Measurements from ENCODE around the gene LUZP1. TPM values are rescaled to one million over a fixed set of nuclear protein-coding genes. Genes with fewer than 3 reads are reported as not detected.

The LUZP1 gene
- total and polyA plus RNA-seq, 7 donors, result 1.5 to 13.4 (median 7.4) TPM

GRCh38 chr1:23198373-23198772 is 29.7 kb upstream of the LUZP1 start:
- intact Hi-C loops (cut with DNase I), result loop anchor here in 1 of 2 donors (5.0 kb wide), 1 partner anchor 479 kb away; no protein-coding TSS in a partner anchor
- H3K4me3 ChIP-seq, result no peak overlapping the region
- DNase-seq, result no peak
- H3K36me3 ChIP-seq (ENCODE audit: insufficient read depth in 1 of 2, low read depth in 1 of 2), result no peaks in the 10 kb centered on the region
- TF ChIP-seq CTCF (IDR thresholded peaks at IDR 0.05), result no peak
- no peaks in the 10 kb centered on the region for H3K4me1 ChIP-seq
- no peak for ATAC-seq
- WGBS, 3 donors, result 64 to 75% (median 72%) methylated on average over 4 of the region's 4 CpGs
- peaks cover 0 to 2% (median under 1%) of the 10 kb centered on the region in 3 donors for H3K27me3 ChIP-seq (ENCODE audit: insufficient read depth in 3 of 3, low read length in 2 of 3)
- no peaks in the 10 kb centered on the region for H3K9me3 ChIP-seq
- H3K27ac ChIP-seq, result no peak overlapping the region

- no peaks in the 10 kb centered on the region for H3K9me3 ChIP-seq
- DNase-seq, result no peak
- no peaks in the 10 kb centered on the region for H3K36me3 ChIP-seq (ENCODE audit: insufficient read depth in 1 of 2, low read depth in 1 of 2)
- no peak overlapping the region for H3K4me3 ChIP-seq
- H3K27me3 ChIP-seq (ENCODE audit: insufficient read depth in 3 of 3, low read length in 2 of 3), result peaks cover 0 to 4% (median 2%) of the 10 kb centered on the region in 3 donors
- intact Hi-C loops (cut with DNase I), result loop anchor here in 1 of 2 donors (5.0 kb wide), 1 partner anchor 481 kb away; no protein-coding TSS in a partner anchor
- no peaks in the 10 kb centered on the region for H3K4me1 ChIP-seq
- 64 to 69% (median 64%) methylated on average over 10 of the region's 10 CpGs for WGBS, 3 donors
- ATAC-seq, result no peak
- no peak for TF ChIP-seq CTCF (IDR thresholded peaks at IDR 0.05)
- H3K27ac ChIP-seq, result no peak overlapping the region
Measured at GRCh38 chr1:23196627-23197328, 28.1 kb upstream of the LUZP1 start.

GRCh38 chr1:23194119-23194984 is 25.7 kb upstream of the LUZP1 start:
- Histone ChIP-seq H3K4me1 (no peaks in the 10 kb centered on the region), H3K9me3 (no peaks in the 10 kb centered on the region), H3K27ac (no peak overlapping the region), H3K27me3 (ENCODE audit: insufficient read depth in 3 of 3, low read length in 2 of 3) (peaks cover 0 to 4% (median 2%) of the 10 kb centered on the region in 3 donors), H3K4me3 (no peak overlapping the region), H3K36me3 (ENCODE audit: insufficient read depth in 1 of 2, low read depth in 1 of 2) (no peaks in the 10 kb centered on the region)
- no peak for TF ChIP-seq CTCF (IDR thresholded peaks at IDR 0.05)
- ATAC-seq (no peak), DNase-seq (no peak)
- 55 to 59% (median 56%) methylated on average over 11 of the region's 11 CpGs for WGBS, 3 donors
- intact Hi-C loops (cut with DNase I), result no loop called here

GRCh38 chr1:23193391-23194118 is 24.9 kb upstream of the LUZP1 start:
- no peaks in the 10 kb centered on the region for H3K9me3 ChIP-seq
- peaks cover 0 to 4% (median 2%) of the 10 kb centered on the region in 3 donors for H3K27me3 ChIP-seq (ENCODE audit: insufficient read depth in 3 of 3, low read length in 2 of 3)
- intact Hi-C loops (cut with DNase I), result no loop called here
- H3K4me3 ChIP-seq, result no peak overlapping the region
- no peak for TF ChIP-seq CTCF (IDR thresholded peaks at IDR 0.05)
- no peak overlapping the region for H3K27ac ChIP-seq
- H3K36me3 ChIP-seq (ENCODE audit: insufficient read depth in 1 of 2, low read depth in 1 of 2), result no peaks in the 10 kb centered on the region
- no peaks in the 10 kb centered on the region for H3K4me1 ChIP-seq
- no peak for ATAC-seq
- WGBS, 3 donors, result 91 to 94% (median 93%) methylated on average over 27 of the region's 27 CpGs
- DNase-seq, result no peak

Data from psoas muscle (tissue), 8 donors.